GM18951 (cell line): ENCODE results near the gene RENBP.

Source experiments
- POLR2A ChIP-seq: IDR thresholded peaks from 4 replicates; pipeline ENCODE4 v1.6.1; 2011; ENCODE audit warnings: mild to moderate bottlenecking; ENCODE audit not compliant: insufficient read length, insufficient read depth; ENCODE audit errors: extremely low read depth
- in situ Hi-C: fragments of 300-500 bp; cut with MboI; formaldehyde crosslinking; loops from one replicate; pipeline ENCODE4 v1.12.0; 2022; ENCODE audit warnings: low sequenced_read_pairs, mixed read lengths, inconsistent platforms; ENCODE audit not compliant: unreplicated experiment

Gene RENBP

DNA sequence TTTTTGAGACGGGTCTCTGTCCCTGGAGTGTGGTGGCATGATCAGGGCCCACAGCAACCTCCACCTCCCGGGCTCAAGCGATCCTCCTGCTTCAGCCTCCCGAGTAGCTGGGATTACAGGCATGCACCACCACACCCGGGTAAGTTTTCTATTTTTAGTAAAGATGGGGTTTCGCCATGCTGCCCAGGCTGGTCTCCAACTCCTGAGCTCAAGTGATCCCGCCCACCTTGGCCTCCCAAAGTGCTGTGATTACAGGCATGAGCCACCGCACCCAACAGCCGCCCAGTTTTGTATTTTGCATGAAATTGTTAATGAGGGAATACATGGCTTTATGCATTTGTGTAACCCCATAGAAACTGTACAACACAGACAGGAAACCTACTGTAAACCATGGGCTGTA is 15.6 kb downstream of the RENBP start:
- TF ChIP-seq POLR2A, result no peak
- in situ Hi-C loops, result no loop called here

DNA sequence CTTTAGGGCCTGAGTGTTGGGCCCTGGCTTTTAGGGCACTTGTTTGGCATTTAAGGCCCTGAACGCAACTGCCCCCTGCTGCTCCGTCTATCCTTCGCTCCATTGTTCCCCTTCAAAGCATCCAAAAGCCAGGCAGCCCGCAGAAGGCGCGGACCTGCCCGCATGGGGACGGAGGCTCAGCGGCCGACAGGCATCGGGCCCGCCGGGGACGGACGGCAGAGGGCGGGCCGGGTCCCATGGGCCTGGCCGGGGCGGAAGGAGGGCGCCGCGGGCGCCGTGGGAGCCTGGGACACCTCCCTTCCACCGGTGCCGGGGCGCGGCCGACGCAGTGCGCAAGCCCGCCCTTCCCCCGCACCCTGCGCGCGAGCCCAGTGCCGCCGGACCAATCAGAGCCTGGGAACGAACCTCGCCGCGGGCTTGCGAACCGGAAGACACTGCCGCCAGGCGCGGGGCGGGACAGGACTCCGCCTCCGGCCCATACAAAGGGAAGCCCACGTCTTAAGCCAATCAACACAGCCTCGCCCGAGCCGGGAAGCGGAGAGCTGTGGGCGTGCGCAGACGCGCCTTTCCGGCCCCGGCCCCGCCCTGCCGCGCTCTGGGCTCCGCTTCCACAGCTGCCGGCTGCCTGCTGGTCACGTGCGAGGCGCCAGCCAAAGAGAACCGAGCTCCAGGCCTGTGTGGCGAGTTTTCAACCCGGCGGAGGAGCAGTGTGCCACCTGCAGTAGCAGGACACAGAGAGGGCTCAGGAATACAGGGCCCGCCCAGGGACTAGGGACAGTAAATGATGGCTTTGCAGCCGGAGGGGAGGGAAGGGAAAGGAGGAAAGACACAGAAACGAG is 16.3 kb downstream of the RENBP start:
- in situ Hi-C loops, result no loop called here

GRCh38 chrX:153927672-153927921 is 16.8 kb downstream of the RENBP start:
- no peak for TF ChIP-seq POLR2A
- in situ Hi-C loops, result no loop called here

More for the DNA sequence above, 16.3 kb downstream of the RENBP start:
- TF ChIP-seq POLR2A, result peak; percentile 71

DNA sequence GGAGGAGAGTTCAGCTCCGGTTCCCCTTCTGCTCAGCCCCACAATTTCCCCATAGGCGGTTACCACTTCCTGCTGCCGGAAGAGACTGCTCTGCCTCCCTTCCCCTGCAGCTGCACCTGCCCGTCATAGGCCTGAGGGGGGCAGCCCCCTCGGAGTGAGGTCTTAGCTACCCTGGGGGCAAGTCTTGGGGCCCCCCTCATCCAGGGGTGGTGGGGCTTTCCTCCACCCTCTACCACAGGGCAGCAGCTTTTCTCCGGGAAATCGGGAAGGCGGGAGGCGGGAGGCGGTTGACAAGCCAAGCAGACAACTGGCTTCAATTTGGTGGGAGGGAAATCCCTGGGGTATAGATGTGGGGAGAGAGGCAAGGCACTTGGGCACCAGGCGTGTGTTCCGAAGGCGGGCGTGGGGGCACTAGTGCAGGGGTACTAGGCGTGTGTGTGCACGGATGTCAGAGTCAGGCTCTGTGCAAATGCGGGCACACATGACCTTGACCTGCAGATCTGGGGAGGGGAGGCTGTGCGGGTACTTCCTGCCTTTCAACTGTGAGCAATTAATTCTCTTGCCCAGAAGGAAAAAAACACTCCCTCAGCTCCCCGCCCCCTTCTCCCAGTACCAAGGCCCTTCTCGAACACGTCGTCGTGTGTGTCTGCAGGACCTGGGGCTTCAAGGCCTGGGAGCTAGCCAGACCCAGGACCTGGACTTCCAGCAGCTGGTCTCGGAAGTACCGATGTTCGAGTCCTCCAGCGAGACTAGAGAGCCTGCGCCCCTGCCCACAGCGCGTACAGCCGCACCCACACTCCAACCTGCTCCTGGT is 17.4 kb downstream of the RENBP start:
- in situ Hi-C loops, result no loop called here
- peak; percentile 56 for TF ChIP-seq POLR2A

DNA sequence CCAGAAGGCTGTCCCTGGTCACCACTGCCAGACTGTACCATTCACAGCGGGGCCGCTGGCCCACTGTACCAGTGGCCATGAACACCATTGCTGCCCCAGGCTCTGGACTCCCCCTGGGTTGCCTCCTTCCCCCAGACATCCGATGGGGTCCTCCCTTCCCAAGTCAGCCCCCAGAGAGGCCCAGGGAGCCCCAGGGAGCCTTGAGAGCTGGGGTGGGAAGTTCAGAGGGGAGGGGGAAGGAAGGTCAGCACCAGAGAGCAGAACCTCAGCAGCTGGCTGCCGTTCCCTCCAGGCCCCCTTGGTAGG is 17.9 kb downstream of the RENBP start:
- in situ Hi-C loops, result no loop called here
- no peak for TF ChIP-seq POLR2A

DNA sequence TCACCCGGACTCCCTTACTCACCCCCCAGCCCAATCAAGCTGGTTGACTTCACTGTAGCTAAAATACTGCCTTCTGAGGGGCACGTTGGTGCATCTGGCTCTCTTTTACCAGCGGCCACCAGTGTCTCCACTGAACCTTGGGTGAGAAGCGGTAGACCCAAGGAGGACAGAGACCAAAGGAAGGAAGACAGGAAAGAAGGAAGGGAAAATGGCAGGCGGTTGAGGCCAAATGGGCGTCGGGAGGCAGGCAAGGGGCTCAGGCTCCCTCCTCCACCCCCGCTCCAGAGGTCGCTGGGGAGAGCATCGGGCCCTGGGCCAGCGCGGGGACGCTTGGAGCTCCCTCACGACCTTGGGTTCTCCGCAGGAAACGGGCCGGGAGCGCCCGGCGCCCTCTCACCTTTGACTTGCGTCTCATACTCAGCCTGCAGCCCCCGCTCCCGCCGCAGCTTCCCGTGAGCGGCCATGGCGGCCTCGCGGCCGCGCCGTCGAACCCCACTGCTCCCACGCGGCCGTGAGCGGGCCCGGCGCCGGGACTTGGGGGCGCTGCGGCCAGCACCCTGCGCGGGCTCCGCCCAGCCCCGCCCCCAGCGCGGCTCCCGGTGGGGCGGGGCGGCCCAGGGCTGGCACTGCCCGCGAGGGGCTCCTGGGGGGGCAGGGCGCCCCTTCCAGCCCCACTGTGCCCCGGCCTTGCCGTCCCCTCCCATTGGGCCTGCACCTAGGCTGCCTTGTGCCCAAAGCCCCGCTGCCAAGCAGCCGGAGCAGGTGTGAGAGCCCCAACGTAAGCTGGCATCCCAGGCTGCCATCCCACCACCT is 18.5 kb downstream of the RENBP start, which contains the start of gene ARHGAP4:
ARHGAP4 (minus strand) TSS at position 526 of the 813 bp plus-strand sequence; CDS start at position 464, 62 bp downstream.
- in situ Hi-C loops, result no loop called here

DNA sequence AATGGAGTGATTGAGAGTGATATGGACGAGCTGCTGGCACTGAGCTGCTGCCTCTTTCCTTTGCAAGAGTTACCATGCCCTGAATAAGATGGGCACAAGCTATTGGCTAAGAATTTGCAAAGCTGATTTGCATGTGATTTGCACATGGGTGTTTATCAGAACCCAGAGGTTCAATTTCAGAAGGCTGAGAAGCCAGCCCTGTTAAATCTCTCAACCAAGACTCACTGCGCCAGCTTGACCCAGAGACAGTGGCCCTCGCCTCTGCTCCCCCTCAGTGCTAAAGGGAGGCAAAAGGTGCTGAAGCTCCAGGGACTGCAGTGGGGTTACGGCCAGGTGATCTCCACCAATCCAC is 19.1 kb downstream of the RENBP start:
- TF ChIP-seq POLR2A, result peak; percentile 96
- in situ Hi-C loops, result no loop called here

More for the DNA sequence above, 18.5 kb downstream of the RENBP start, which contains the start of gene ARHGAP4:
- TF ChIP-seq POLR2A, result peak; percentile 52

- TF ChIP-seq POLR2A, result peak; percentile 12
- in situ Hi-C loops, result no loop called here
Observed at GRCh38 chrX:153924149-153924861, 20.1 kb downstream of the RENBP start.

DNA sequence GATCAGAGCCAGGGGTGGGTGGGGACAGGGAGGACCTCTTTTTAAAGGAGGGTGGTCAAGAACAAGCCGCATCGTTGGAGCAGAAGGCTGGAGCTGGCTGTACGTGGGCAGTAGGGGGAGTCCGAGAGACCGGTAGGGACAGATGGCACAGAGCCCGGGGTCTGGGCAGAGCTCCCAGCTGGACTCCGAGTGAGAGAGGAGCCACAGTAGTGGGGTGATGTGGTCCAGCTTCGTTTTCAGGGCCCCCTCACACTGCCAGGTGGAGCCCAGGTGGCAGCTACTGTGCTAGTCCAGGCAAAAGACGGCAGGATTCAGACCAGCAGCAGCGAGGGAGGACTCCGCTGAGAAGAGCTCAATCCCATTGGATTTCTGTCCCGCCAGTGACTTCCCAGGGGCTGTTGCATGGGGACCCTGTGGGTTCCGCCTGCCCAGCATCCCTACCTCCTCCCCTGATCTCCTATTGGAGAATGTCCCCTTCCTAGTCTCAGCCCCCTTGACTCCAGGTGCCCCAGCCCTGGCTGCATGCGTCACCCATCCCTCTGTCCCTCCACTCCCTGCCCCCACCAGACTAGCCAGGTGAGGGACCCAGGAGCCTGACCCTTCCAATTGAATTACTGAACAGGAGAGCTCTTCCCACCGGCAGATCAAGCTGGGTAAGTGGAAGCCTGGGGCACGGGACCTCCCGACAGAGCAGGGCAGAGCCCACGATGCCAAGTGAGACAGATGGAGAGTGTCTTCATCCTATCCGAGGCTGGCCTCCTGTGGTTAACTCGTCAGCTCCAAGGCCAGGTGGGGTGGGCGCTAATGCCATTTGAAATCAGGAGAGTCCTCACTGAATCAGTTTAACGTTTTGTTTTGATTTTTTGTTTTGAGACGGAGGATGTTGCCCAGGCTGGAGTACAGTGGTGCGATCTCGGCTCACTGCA is 21.2 kb downstream of the RENBP start:
- no peak for TF ChIP-seq POLR2A
- in situ Hi-C loops, result no loop called here

DNA sequence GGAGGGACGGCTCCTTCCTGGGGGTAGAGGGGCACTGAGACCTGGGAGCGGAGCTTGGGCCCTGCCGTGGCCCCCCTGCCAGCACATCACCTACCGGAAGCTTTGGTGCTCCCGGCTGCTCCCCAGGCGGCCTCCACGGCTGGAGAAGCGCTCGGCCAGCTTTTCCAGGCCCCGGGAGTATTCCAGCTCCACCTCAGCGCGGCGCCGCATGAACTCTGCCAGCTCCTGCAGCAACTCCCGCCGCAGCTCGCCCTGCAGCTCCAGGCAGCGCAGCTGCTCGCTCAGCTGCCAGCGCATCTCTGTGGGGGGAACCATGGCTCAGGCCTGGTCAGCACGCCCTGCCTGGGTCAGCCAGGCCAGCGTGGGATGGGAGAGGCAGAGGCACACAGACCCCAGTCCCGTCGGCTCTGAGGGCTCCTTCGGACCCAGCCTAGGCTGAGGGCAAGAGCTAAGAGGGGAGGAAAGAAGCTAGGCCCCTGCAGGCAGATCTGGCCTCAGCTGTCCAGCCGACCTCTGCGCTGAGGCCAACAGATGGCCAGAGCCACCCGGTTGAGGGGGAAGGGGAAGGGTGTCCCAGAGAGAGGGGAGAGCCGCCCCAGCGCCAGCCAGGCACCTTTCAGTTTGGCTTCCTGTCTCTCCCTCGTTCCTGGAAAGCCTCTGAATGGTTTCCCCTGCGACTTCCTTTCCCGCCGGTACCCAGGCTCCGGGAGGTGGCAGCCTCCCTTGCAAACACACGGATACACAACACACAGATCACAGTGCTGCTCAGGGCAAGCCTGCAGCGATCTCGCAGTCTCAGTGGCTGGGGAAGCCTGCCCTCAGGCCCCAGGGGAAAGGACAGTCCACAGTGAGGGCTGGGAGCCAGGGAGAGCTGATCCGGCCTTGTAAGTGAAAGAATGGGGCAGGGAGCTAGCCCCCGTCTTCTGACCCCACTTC is 22.7 kb downstream of the RENBP start:
- in situ Hi-C loops, result no loop called here

DNA sequence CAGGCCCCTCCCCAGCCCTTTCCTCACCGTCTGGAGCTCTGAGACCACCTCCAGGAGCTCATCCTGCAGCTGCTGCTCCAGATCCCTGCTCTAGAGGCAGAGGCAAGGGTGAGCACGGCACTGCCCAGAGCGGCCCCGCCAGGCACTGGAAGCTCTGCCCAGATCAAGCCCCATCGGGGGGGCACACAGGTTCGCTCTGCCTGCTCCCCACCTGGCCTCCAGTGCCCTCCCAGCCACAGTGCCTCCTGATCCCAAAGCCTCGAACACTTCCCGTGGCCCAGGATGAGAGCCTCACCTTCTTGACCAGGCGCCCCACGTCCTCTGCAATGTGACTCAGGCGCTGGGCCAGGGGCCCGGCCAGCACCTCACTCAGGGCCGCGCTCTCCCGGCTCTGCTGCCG is 23.4 kb downstream of the RENBP start:
- in situ Hi-C loops, result no loop called here
- no peak for TF ChIP-seq POLR2A

More for the DNA sequence above, 22.7 kb downstream of the RENBP start:
- TF ChIP-seq POLR2A, result no peak
